ENCODE measurements around the gene CYB561D2.
"Not testable (repeated sequence)": the region's sequence is repeated elsewhere in the genome, so short reads cannot be mapped to it uniquely, and the experiment has no call there.

The CYB561D2 gene

GRCh38 chr3:50350527-50351322 is at the start of gene CYB561D2, which contains the start of gene NPRL2:
CYB561D2 (plus strand) TSS chr3:50350862; CDS start chr3:50351434, 572 bp downstream.
NPRL2 (minus strand) TSS chr3:50350775; CDS start chr3:50350652, 123 bp downstream.
- peak; percentile 74 for DNase-seq (ENCODE audit: low read depth)

- DNase-seq (ENCODE audit: low read depth): no peak
Observed at GRCh38 chr3:50302095-50303012, 48.3 kb upstream of the CYB561D2 start.

DNA sequence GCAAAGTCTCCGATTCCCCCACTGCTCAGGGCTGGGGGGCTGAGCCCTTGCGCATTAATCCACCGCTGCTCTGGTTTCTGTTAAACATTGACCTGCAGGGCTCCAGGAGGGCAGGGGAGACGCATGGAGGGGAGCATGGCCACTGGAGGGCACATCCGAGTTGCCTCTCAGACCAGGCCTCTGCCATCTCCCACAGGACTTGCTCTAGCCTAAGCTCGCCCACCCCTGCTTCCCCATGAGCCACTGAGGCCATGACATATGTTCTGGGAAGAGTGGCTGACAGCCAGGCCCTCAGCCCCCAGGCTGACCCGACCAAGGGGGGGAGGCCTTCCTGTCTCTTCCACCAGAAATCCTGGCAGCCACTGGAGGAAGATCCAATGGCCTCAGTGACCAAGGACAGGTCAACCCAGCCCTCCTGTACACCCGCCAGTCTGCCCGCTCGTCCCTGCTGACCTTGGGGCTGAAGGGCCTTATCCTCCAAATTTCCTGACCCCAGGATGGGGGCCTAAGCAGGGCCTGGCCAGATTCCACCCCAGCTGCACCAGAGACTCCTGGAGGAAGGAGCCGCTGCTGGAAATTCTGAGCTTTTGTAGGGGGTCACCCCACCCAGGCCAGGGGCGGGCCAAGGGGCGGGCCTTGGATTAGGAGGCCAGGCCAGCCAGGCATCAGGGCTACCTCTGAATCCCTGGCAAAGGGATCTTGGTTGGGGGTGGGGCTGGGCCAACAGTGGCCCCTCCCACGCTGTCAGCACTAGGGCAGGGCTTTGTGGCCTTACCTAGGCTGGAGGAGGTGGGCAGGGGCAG is 47.4 kb upstream of the CYB561D2 start, which contains the start of gene HYAL1:
Gene HYAL1 (minus strand): TSS at position 562 of the 803 bp plus-strand sequence. CDS start 618 bp downstream, outside the sequence.
- no peak for DNase-seq (ENCODE audit: low read depth)

DNA sequence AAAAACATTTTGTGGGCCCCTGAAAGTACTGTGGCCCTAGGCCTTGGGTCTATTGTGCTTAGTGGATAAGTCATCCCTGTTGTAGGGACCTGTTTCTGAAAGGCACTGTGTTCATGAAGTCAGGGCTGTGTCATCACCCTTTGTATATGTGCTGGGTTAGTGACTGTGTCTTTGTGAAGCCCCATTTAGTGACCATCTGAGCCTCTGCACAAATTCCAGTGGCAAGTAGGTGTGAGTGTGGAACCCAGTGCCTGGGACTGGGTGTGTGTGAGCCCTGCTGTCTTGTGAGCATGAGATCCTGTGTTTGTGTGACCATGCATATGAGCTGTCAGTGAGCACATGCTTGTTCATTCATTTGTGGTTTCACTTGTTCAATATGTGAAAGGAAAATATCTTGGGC is 46.1 kb upstream of the CYB561D2 start:
- no peak for DNase-seq (ENCODE audit: low read depth)

- DNase-seq (ENCODE audit: low read depth): not testable (repeated sequence)
Observed at GRCh38 chr3:50312041-50312440, 38.6 kb upstream of the CYB561D2 start.

GRCh38 chr3:50314342-50314741 is 36.3 kb upstream of the CYB561D2 start:
- no peak for DNase-seq (ENCODE audit: low read depth)

GRCh38 chr3:50314816-50315215 is 35.8 kb upstream of the CYB561D2 start:
- DNase-seq (ENCODE audit: low read depth): no peak

GRCh38 chr3:50316657-50317242 is 33.9 kb upstream of the CYB561D2 start:
- DNase-seq (ENCODE audit: low read depth): no peak

GRCh38 chr3:50317300-50317699 is 33.4 kb upstream of the CYB561D2 start:
- DNase-seq (ENCODE audit: low read depth): no peak

DNA sequence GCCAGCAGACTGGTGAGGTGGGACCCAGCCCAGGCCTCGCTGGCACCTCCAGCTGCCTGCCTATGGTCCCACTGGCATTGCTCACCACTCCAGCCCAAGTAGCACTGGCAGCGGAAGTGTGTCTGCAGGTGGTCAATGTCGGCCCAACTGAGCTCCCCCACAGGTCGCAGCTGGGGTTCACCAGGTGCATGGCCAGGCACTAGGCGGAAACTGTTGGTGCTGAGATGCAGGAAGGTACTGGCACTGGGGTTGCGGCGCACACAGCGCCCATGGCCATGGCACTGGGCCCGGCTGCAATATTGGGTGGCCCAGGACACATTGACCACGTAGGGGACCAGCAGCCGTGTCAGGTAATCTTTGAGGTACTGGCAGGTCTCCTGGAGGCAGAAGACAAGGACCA is 32.5 kb upstream of the CYB561D2 start:
- no peak for DNase-seq (ENCODE audit: low read depth)

DNA sequence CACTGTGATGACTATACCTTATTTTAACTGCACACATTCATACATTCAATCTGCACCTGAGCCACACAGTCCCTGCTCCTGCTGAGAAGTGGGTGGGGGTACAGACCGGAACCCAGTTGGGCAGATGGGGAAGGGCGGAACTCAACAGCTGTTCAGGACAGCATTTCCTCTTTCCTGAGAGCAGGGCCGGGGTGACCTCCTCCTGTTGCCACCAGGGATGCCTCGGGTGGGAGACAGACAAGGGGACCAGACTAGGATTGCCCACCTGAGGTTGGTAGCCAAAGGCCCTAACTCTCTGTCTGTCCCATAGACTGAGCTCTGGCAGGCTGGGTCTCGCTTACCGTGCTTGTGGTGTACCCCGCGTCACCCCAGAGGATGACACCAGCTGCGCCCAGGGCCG is 32.0 kb upstream of the CYB561D2 start:
- DNase-seq (ENCODE audit: low read depth): no peak

DNA sequence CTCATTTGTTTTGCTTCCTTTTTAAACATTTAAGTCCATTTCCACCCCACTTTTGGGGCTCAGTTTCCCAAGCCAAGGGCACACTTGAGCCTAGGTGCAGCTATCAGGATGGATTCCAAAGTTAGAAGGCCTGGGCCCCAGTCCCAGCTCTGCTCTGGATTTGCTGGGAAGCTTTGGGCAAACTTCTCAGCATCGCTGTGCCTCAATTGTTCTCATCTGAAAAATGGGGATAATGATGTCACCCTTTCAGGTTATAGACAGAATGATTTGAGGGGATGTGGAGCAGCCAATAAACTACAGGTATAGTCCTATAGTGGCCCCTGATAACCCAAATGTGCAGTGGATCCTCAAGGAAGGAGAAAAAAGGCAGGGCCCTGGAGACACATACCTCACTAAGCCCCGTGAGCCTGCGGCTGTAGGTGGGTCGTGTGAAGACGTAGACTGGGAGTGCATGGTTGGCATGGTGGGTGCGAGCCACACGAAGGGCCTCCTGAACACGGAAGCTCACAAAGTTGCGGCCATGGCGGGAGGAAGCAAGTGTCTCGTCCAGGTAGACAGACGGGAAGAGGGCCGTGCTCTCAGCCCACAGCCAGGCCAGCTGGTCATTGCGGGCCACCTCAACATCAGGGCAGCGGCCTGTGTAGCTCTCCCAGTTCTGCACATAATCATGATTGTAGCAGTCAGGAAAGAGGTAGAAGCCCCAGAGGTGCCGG is 31.3 kb upstream of the CYB561D2 start:
- no peak for DNase-seq (ENCODE audit: low read depth)

DNA sequence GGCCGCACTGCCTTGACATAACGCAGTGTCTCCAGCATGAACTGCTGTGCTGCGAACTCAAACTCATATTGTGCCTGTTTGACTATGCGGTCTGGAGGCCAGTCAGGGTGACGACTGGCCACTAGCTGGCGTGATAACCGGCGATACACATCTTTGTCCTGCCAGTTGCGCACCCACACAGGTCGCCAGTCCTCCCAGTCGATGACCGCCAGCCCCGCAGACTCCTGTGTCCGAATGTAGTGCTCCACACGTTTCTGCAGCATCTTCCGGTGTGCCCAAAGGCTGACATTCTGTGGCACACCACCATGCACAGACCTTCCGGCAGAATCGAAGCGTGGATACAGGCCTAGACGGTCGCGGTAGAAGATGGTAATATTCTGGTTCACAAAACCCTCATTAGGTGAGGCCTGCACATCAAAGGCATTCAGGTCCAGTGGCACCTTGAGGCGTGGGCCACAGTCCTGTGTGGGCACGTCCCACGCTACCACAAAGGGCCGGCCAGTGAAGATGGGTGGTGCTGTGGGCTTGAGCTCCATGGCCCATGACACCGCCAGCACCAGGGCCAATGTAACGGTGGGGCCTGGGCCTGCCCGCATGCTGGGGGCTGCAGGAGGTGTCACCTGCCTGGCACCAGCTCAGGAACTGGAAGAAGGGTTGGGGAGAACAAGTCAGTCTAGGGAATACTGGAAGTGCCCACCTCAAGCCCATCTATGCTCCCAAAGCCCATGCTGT is 30.6 kb upstream of the CYB561D2 start:
- no peak for DNase-seq (ENCODE audit: low read depth)

- no peak for DNase-seq (ENCODE audit: low read depth)
Observed at GRCh38 chr3:50320853-50321335, 29.8 kb upstream of the CYB561D2 start.

GRCh38 chr3:50321336-50322114 is 29.1 kb upstream of the CYB561D2 start:
- DNase-seq (ENCODE audit: low read depth): no peak

DNA sequence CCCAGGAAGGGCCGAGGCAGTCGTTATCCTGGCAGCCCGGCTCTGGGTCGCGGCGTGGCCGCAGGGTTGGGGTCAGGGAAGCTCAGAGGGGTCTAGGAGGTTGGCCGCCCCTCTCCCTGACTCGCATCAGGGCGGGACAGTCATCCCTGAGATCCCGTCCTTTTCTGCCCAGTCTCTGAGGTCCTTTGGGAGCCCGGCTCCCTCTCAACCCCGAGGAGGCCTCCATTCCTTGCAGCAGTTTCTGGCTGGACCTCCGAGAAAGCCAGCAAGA is 28.6 kb upstream of the CYB561D2 start:
- DNase-seq (ENCODE audit: low read depth): no peak

DNA sequence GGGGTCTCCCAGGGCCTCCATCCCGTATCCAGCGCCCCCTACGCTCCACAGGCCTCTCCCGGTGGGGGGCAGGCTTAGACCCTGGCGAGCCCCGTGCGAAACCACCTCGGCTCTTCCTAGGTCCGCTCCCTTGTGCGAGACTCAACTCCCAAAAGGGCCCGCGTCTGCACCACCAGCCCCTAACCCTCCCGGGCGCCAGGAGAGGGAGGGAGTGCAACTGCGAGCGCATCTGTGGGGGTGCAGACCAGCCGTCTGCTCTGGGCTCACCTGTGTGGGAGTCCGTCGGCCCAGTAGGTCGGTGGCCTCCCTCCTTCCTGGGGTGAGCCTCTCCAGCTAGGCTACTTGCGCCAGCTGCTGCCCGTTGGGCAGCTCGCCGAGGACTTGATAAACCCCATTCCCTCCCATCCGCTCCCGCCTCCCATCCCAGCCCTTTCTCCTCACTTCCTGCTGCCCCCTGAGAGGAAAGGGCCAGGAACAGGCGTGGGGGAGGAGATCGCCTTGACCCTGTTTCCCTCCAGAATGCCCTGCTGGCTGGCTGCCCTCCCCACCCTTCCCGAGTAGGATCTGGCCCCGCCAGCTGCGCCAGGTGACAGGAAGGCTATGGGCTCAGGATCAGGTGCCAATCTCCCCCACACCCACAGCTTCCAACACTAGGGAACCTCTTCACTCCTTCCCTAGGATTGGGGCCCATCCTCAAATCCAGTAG is 28.1 kb upstream of the CYB561D2 start, which contains the start of gene HYAL2:
Gene HYAL2 (minus strand): TSS at position 360 of the 706 bp plus-strand sequence. CDS start 2,256 bp downstream, outside the sequence.
- no peak for DNase-seq (ENCODE audit: low read depth)

GRCh38 chr3:50323092-50323600 is 27.5 kb upstream of the CYB561D2 start:
- no peak for DNase-seq (ENCODE audit: low read depth)
